ENCODE measurements around the gene TCF7L1.

DNA sequence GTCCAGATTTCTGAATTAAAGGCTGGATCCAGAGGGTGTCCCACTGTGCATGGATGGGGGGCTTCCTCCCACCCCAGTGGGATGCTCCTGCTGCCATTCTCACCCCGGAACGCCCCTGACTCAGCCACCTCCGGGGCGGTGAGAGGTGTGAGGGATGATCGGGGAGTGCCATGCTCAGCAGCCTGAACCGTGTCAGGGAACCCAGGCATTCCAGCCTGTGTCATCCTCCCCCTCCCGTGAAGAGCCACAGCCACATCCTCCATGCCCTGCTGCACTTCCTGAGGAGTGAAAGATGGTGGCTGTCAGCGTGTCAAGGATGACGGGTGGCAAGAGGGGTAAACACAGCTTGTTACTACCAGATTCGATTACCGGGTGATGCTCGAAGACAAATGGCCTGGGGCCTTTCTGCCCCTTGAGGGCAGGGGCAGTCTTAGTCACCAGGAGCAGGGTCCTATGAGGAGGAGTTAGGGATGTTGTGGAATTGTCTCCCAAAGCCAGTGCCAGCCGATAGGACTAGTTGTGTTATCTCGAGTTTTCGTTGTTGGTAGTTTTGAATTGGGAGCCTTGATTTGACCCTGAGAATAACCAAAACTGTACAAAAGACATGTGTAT is 80.8 kb downstream of the TCF7L1 start:
- TF ChIP-seq TAF1 (IDR thresholded peaks at IDR 0.05; ENCODE audit: low read depth) (no peak), RAD21 (IDR thresholded peaks at IDR 0.05; ENCODE audit: low read depth) (no peak), YY1 (IDR thresholded peaks at IDR 0.05; ENCODE audit: low read depth) (no peak), EP300 (IDR thresholded peaks at IDR 0.05; ENCODE audit: borderline replicate concordance) (no peak), CEBPB (IDR thresholded peaks at IDR 0.05) (no peak)
- TF ChIP-seq, protein P1, sequence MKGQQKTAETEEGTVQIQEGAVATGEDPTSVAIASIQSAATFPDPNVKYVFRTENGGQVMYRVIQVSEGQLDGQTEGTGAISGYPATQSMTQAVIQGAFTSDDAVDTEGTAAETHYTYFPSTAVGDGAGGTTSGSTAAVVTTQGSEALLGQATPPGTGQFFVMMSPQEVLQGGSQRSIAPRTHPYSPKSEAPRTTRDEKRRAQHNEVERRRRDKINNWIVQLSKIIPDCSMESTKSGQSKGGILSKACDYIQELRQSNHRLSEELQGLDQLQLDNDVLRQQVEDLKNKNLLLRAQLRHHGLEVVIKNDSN (IDR thresholded peaks at IDR 0.05), result no peak
- TF ChIP-seq, protein P2, sequence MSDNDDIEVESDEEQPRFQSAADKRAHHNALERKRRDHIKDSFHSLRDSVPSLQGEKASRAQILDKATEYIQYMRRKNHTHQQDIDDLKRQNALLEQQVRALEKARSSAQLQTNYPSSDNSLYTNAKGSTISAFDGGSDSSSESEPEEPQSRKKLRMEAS (IDR thresholded peaks at IDR 0.05), result no peak
